GM11168 (cell line): Measurements from ENCODE around the gene FOXP1.

Source experiments
- in situ Hi-C: fragments of 300-500 bp; cut with MboI; formaldehyde crosslinking; loops from one replicate; pipeline ENCODE4 v1.12.0; 2022; ENCODE audit warnings: low sequenced_read_pairs; ENCODE audit not compliant: unreplicated experiment

The FOXP1 gene

GRCh38 chr3:71303627-71304200 lies 279.8 kb downstream of the FOXP1 start:
- in situ Hi-C loops = no loop called here

GRCh38 chr3:71302604-71303003 lies 280.9 kb downstream of the FOXP1 start:
- in situ Hi-C loops = no loop called here

- in situ Hi-C loops = no loop called here
Measured at GRCh38 chr3:71300951-71301393, 282.6 kb downstream of the FOXP1 start.

- in situ Hi-C loops = no loop called here
Measured at GRCh38 chr3:71299160-71299559, 284.4 kb downstream of the FOXP1 start.

- in situ Hi-C loops = no loop called here
Measured at GRCh38 chr3:71294919-71295318, 288.6 kb downstream of the FOXP1 start.

GRCh38 chr3:71290301-71290700 lies 293.2 kb downstream of the FOXP1 start:
- in situ Hi-C loops = no loop called here

- in situ Hi-C loops = no loop called here
Measured at GRCh38 chr3:71288269-71288930, 295.1 kb downstream of the FOXP1 start.

- in situ Hi-C loops = no loop called here
Measured at GRCh38 chr3:71285086-71285485, 298.4 kb downstream of the FOXP1 start.

GRCh38 chr3:71282976-71283375 lies 300.6 kb downstream of the FOXP1 start:
- in situ Hi-C loops = no loop called here

GRCh38 chr3:71281280-71281679 lies 302.2 kb downstream of the FOXP1 start:
- in situ Hi-C loops = no loop called here

GRCh38 chr3:71277341-71277740 lies 306.2 kb downstream of the FOXP1 start:
- in situ Hi-C loops = no loop called here

GRCh38 chr3:71276531-71276930 lies 307.0 kb downstream of the FOXP1 start:
- in situ Hi-C loops = no loop called here

- in situ Hi-C loops = no loop called here
Measured at GRCh38 chr3:71273453-71273852, 310.1 kb downstream of the FOXP1 start.

GRCh38 chr3:71271596-71271995 lies 311.9 kb downstream of the FOXP1 start:
- in situ Hi-C loops = no loop called here

GRCh38 chr3:71269906-71270305 lies 313.6 kb downstream of the FOXP1 start:
- in situ Hi-C loops = no loop called here

GRCh38 chr3:71268462-71268999 lies 315.0 kb downstream of the FOXP1 start:
- in situ Hi-C loops = no loop called here

GRCh38 chr3:71266875-71267274 lies 316.7 kb downstream of the FOXP1 start:
- in situ Hi-C loops = no loop called here

GRCh38 chr3:71265365-71265915 lies 318.1 kb downstream of the FOXP1 start:
- in situ Hi-C loops = no loop called here

GRCh38 chr3:71264840-71265239 lies 318.7 kb downstream of the FOXP1 start:
- in situ Hi-C loops = no loop called here

- in situ Hi-C loops = no loop called here
Measured at GRCh38 chr3:71262364-71263265, 320.9 kb downstream of the FOXP1 start.

- in situ Hi-C loops = no loop called here
Measured at GRCh38 chr3:71260782-71261181, 322.7 kb downstream of the FOXP1 start.
